Calu3 (cell line): ENCODE data around the gene ATP8A1. TPM values are rescaled to one million over a fixed set of nuclear protein-coding genes. Genes with fewer than 3 reads are reported as not detected.

Experiments
- BruUV-seq: library from RNA; stranded (reverse); fragments of 400-500 nt; replicated peaks from 2 replicates; lab custom pipeline; 2021; lab: Mats Ljungman, UMichigan
- CTCF ChIA-PET: fragments of 300-600 bp; sonication (Branson Sonifier 250); formaldehyde crosslinking; loops from one replicate; lab custom pipeline; 2022; ENCODE audit warnings: antibody characterized with exemption; lab: Charles Lee
- DNase-seq: peaks from one replicate; pipeline ENCODE4 v3.0.0; 2022
- H3K27ac Mint-ChIP-seq: one replicate; pipeline ENCODE4 v1.8.0; 2022; ENCODE audit warnings: mixed read lengths; ENCODE audit not compliant: unreplicated experiment
- H3K27me3 Mint-ChIP-seq: one replicate; pipeline ENCODE4 v1.8.0; 2022; ENCODE audit warnings: mixed read lengths; ENCODE audit not compliant: unreplicated experiment
- H3K36me3 Mint-ChIP-seq: one replicate; pipeline ENCODE4 v1.8.0; 2022; ENCODE audit warnings: mild to moderate bottlenecking, moderate library complexity, mixed read lengths; ENCODE audit not compliant: insufficient read depth, unreplicated experiment
- H3K4me1 Mint-ChIP-seq: one replicate; pipeline ENCODE4 v1.8.0; 2022; ENCODE audit warnings: mild to moderate bottlenecking, low read depth, mixed read lengths; ENCODE audit not compliant: unreplicated experiment
- H3K4me3 Mint-ChIP-seq: one replicate; pipeline ENCODE4 v1.8.0; 2022; ENCODE audit warnings: mild to moderate bottlenecking, low read depth, moderate library complexity, mixed read lengths; ENCODE audit not compliant: unreplicated experiment
- H3K9me3 Mint-ChIP-seq: one replicate; pipeline ENCODE4 v1.8.0; 2022; ENCODE audit warnings: low read depth, mixed read lengths; ENCODE audit not compliant: unreplicated experiment
- intact Hi-C: fragments of 100-400 bp; cut with micrococcal nuclease; formaldehyde crosslinking; loops from one replicate; pipeline ENCODE4 v1.10.0; 2022; ENCODE audit not compliant: unreplicated experiment
- total RNA-seq: library from RNA; stranded (reverse); gene quantifications from 2 replicates; pipeline ENCODE4 v1.2.3, GENCODE V29; 2022
- TF ChIP-seq, protein P1 (sequence below): fragments of 200-600 bp; IDR thresholded peaks from one replicate; pipeline ENCODE4 v1.8.0; 2022; ENCODE audit warnings: antibody characterized with exemption; ENCODE audit not compliant: unreplicated experiment

ATP8A1 gene
- total RNA-seq, 1 experiment from 2014 or later: 0.76 TPM

DNA sequence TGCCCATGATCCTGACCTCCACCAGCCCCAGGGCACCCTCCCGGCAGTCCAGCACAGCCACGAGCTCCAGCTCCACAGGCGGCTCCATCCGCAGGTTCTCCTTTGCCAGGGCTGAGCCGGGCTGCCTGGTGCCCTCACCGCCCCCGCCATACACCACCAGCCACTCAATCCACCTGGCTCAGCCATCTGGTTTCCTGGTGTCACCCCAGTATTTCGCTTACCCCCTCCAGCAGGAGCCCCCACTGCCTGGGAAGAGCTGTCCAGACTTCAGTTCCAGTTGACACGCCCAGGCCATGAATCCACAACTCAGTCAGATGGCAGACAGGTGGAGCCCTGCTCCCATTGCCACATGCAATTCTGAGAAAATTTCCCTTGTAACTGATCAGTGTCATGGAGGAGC lies 255.7 kb downstream of the ATP8A1 start:
- no peaks in the 10 kb centered on the region for H3K9me3 Mint-ChIP-seq
- no peak overlapping the region for H3K27ac Mint-ChIP-seq
- TF ChIP-seq, protein P1, sequence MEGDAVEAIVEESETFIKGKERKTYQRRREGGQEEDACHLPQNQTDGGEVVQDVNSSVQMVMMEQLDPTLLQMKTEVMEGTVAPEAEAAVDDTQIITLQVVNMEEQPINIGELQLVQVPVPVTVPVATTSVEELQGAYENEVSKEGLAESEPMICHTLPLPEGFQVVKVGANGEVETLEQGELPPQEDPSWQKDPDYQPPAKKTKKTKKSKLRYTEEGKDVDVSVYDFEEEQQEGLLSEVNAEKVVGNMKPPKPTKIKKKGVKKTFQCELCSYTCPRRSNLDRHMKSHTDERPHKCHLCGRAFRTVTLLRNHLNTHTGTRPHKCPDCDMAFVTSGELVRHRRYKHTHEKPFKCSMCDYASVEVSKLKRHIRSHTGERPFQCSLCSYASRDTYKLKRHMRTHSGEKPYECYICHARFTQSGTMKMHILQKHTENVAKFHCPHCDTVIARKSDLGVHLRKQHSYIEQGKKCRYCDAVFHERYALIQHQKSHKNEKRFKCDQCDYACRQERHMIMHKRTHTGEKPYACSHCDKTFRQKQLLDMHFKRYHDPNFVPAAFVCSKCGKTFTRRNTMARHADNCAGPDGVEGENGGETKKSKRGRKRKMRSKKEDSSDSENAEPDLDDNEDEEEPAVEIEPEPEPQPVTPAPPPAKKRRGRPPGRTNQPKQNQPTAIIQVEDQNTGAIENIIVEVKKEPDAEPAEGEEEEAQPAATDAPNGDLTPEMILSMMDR: no peak
- no peaks in the 10 kb centered on the region for H3K4me1 Mint-ChIP-seq
- CTCF ChIA-PET: interaction anchor here (0.8 kb wide), 1 partner anchor 16 kb away, joined by 5 read pairs; no protein-coding TSS in a partner anchor
- intact Hi-C loops: no loop called here
- peaks cover 49% of the 10 kb centered on the region for H3K27me3 Mint-ChIP-seq
- BruUV-seq: no TSS peak
- no peaks in the 10 kb centered on the region for H3K36me3 Mint-ChIP-seq
- no peak for DNase-seq
- no peak overlapping the region for H3K4me3 Mint-ChIP-seq

DNA sequence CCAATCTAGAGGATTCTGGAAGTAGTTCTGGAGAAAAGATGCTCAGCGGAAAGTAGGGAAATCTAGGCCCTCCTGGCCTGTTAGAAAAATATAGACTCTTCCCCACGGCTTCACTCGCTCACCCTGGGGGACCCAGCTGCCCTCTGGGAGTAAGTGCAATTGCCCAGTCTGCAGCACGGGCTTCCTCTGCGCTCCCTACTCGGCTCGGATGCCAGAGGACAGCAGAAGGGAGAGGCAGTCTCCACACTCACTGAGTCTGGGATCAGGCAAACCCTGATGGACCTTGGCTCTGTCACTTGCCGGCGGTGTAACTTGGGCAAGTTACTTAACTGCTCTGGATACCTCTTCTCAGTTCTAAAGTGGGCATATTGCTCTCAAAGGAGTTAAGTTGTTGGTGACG lies 257.5 kb downstream of the ATP8A1 start:
- Mint-ChIP-seq H3K36me3 (no peaks in the 10 kb centered on the region), H3K27me3 (peaks cover 61% of the 10 kb centered on the region), H3K9me3 (no peaks in the 10 kb centered on the region), H3K4me1 (no peaks in the 10 kb centered on the region), H3K27ac (no peak overlapping the region), H3K4me3 (no peak overlapping the region)
- no TSS peak for BruUV-seq
- intact Hi-C loops: no loop called here
- DNase-seq: no peak
- CTCF ChIA-PET: no interaction called here
- TF ChIP-seq, protein P1: no peak

DNA sequence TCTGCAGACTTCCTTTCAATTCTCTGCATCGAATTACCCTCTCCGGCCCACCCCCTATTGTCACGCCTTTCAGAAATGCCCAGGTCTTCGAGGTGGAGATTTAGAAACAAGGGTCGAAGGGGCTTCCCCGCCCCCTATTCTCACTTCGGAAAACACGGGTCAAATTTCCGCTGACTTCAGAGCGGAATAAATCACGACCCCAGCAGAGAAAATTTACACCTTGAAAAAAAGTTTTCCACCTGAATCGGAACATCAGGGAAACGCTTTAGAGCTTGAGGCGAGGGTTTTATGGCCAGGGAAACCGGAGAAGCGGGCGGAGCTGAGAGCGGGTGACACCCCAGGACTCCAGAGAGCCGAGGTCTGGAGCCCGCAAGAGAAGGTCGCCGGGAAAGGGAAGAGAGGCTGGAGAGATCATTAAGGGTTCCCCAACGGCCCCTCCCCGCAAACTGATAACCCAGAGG lies 258.0 kb downstream of the ATP8A1 start:
- Mint-ChIP-seq H3K27ac (no peak overlapping the region), H3K4me1 (no peaks in the 10 kb centered on the region), H3K9me3 (no peaks in the 10 kb centered on the region), H3K36me3 (no peaks in the 10 kb centered on the region), H3K4me3 (peak overlapping the region; percentile 52), H3K27me3 (peaks cover 64% of the 10 kb centered on the region)
- intact Hi-C loops: no loop called here
- DNase-seq: no peak
- CTCF ChIA-PET: no interaction called here
- TF ChIP-seq, protein P1: no peak
- no TSS peak for BruUV-seq

DNA sequence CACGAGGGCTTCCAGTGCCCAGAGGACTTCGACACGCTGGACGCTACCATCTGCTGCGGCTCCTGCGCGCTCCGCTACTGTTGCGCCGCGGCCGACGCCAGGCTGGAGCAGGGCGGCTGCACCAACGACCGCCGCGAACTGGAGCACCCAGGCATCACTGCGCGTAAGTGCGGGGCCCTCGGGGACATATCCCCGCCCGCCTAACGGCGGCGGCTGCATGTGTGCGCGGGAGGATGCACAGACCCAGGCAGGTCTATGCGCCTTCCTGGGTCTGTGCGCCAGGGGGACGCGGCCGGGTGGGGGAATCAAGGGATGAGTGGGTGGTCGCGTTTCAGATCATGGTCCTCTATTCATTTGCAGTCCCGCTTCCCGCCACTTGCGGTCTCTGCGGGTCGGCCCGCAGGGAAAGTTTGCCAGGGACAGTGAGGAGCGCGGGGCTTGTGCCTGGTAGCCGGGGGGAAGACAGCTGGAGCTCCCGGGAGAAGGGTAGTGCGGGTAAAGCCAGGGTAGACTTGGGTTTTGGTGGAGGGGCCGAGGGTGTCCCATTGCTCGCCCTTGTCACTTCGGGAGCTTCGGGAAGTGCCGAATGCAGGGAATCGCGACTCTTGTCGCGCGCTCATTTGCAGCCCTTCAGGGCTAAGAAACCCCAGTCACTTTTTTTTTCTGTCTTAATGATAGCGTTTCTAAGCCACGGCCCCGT lies 258.6 kb downstream of the ATP8A1 start:
- no peaks in the 10 kb centered on the region for H3K9me3 Mint-ChIP-seq
- H3K4me3 Mint-ChIP-seq: peak overlapping the region; percentile 52
- H3K4me1 Mint-ChIP-seq: no peaks in the 10 kb centered on the region
- H3K27ac Mint-ChIP-seq: no peak overlapping the region
- H3K36me3 Mint-ChIP-seq: no peaks in the 10 kb centered on the region
- H3K27me3 Mint-ChIP-seq: peaks cover 64% of the 10 kb centered on the region
- no TSS peak for BruUV-seq
- CTCF ChIA-PET: no interaction called here
- TF ChIP-seq, protein P1: no peak
- intact Hi-C loops: no loop called here
- DNase-seq: peak; percentile 2
